AG09309 (cell line): Measurements from ENCODE around the gene BBX.

Experiments used
- DNase-seq: peaks from one replicate; pipeline ENCODE4 v3.0.0-alpha.2; 2010; ENCODE audit warnings: low read depth
- H3K4me3 ChIP-seq: 2 replicates; pipeline ENCODE4 v1.5.1; 2011; ENCODE audit warnings: mild to moderate bottlenecking, low read depth, low read length, moderate library complexity; ENCODE audit not compliant: control insufficient read depth
- TF ChIP-seq, protein P1 (sequence below): IDR thresholded peaks from 2 replicates; pipeline ENCODE4 v1.5.1; 2011; ENCODE audit warnings: mild to moderate bottlenecking, low read depth, low read length, inconsistent platforms; ENCODE audit not compliant: insufficient read depth, control insufficient read depth; ENCODE audit errors: missing control alignments

The BBX gene

GRCh38 chr3:107822308-107822707 is 299.5 kb downstream of the BBX start:
- DNase-seq, result no peak
- TF ChIP-seq, protein P1, sequence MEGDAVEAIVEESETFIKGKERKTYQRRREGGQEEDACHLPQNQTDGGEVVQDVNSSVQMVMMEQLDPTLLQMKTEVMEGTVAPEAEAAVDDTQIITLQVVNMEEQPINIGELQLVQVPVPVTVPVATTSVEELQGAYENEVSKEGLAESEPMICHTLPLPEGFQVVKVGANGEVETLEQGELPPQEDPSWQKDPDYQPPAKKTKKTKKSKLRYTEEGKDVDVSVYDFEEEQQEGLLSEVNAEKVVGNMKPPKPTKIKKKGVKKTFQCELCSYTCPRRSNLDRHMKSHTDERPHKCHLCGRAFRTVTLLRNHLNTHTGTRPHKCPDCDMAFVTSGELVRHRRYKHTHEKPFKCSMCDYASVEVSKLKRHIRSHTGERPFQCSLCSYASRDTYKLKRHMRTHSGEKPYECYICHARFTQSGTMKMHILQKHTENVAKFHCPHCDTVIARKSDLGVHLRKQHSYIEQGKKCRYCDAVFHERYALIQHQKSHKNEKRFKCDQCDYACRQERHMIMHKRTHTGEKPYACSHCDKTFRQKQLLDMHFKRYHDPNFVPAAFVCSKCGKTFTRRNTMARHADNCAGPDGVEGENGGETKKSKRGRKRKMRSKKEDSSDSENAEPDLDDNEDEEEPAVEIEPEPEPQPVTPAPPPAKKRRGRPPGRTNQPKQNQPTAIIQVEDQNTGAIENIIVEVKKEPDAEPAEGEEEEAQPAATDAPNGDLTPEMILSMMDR, result no peak
- no peak overlapping the region for H3K4me3 ChIP-seq

DNA sequence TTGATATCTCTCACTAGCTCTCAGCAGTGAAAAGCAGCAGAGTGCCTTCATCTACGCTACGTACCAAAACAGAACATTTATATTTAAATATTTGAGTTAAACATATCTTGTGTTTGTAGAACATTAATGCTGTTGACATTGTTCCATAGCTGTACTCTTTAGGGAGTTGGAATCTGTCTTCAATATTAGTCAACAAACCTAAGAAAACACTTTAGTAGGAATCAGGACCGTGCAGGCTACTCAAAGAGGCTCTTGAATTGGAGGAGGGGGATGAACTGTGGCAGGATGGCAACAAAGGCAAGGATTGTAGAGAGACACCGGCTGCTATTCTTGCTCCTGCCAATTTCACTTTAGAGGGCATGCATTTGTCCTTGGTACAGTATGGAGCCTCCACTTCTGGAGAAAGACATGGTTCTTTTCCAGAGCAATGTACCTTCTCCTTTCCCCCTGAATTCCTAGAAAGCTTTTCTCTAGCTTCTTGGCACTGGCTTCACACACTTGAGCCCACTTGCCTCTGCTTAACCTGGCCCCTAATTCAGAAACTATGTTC is 302.1 kb downstream of the BBX start:
- TF ChIP-seq, protein P1, result no peak
- DNase-seq, result no peak
- no peak overlapping the region for H3K4me3 ChIP-seq

GRCh38 chr3:107825556-107825955 is 302.8 kb downstream of the BBX start:
- no peak overlapping the region for H3K4me3 ChIP-seq
- TF ChIP-seq, protein P1, result no peak
- DNase-seq, result no peak

DNA sequence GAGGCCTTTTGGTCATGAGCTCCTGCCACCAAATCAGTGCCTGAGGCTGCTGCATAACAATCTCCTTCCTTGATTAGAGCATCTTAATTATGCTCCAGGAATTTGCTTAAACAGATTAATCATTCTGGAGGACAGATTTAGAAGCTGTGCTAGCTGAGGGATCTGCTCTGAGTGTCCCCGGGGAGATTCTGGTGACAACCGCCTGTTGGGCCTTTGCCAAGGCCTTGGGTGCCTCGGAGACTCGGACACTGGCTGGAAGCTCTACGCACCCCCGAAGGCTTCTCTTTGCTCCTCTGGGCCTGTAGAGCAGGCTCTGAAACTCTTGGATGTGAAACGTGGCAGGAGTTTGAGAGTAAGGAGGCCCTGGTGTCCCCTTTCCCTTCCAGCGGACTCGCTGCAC is 304.0 kb downstream of the BBX start:
- DNase-seq, result no peak
- TF ChIP-seq, protein P1, result no peak
- no peak overlapping the region for H3K4me3 ChIP-seq

DNA sequence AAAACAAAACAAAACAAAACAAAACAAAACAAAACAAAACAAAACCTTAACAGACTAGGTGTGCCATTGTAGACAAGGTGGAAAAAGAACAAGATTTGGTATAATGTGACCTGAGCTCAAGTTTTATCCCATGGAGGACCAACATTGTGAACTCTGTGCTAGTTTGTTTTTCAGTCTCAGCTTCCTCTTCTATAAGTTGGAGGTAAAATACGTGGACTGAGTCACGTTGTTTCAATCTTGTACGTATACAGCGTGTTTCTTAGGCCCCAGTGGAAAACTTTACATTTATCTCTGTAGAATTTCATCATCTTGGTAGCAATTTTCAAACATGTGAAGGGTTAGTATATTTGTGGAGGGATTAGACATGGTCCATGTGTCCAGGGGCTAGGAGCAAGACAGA is 306.4 kb downstream of the BBX start:
- TF ChIP-seq, protein P1, result no peak
- DNase-seq, result no peak
- H3K4me3 ChIP-seq, result no peak overlapping the region

- H3K4me3 ChIP-seq, result no peak overlapping the region
- DNase-seq, result no peak
- TF ChIP-seq, protein P1, result no peak
These were observed 308.8 kb downstream of the BBX start for GRCh38 chr3:107831590-107831989.

GRCh38 chr3:107833043-107833442 is 310.3 kb downstream of the BBX start:
- TF ChIP-seq, protein P1, result no peak
- DNase-seq, result no peak

More at GRCh38 chr3:107833043-107833442, 310.3 kb downstream of the BBX start:
- H3K4me3 ChIP-seq, result no peak overlapping the region
